GM19025 (cell line): ENCODE results near the gene COTL1.

Source experiments
- ATAC-seq: cut with Tn5 transposase; IDR thresholded peaks from one replicate; pipeline ENCODE4 v1.9.1; 2021; ENCODE audit warnings: mild to moderate bottlenecking, low read depth, moderate library complexity; ENCODE audit not compliant: unreplicated experiment

COTL1 gene

GRCh38 chr16:84598360-84598759 is 19.5 kb downstream of the COTL1 start:
- no peak for ATAC-seq

- ATAC-seq = no peak
Measured at GRCh38 chr16:84597931-84598351, 19.9 kb downstream of the COTL1 start.

DNA sequence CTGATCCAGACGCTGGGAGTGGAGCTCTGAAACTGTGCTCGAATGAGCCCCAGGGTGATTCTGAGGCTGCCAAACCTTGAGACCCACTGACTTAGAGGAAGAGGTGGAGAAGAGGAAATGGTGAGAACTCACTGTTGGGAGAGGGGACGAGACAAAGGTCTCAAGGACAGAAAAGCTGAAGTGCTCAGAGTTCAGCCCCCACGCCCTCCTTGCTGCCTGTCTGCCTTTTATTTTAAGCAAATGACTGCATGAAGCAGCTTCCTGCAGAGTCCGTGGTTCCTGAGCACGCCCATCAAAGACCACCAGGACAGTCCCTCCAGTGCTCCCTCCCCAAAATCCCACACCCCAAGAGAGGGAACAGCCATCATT is 20.4 kb downstream of the COTL1 start:
- no peak for ATAC-seq

GRCh38 chr16:84596801-84597527 is 20.9 kb downstream of the COTL1 start:
- no peak for ATAC-seq

GRCh38 chr16:84596161-84596560 is 21.7 kb downstream of the COTL1 start:
- no peak for ATAC-seq

DNA sequence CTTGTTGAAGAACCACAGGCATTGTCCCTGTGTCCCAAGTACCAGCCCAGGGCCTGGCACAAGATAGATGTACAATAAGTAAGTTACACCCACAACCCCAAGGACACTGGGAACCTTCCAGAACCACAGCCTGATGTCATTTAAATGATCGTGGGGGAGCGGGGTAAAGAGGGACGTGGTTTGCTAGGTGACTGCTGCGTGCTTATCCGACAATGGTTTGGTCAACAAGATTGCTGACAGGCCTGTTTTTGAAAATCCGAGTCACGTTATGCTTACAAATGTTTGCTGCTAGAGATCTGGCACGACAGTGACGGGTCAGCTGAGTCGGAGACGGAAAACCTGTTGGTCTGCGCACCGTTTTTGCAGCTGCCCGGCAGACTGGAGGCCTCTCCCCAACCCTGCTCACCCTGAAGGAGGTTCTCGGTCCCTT is 22.8 kb downstream of the COTL1 start:
- no peak for ATAC-seq

DNA sequence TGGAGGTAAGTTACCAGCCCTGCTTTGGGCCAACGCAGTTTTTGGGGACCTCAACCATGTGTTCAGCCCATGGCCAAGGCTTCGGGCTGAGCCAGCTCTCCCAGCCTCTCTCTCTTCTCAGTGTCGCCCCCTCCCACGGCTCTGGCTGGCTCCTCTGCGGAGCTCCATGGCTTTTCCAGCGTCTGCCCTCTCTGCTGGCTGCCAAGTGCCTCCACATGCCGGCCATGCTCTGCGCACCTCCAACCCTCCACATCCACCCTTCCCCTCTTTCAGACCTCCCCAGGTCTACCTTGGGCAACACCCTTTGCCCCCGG is 23.2 kb downstream of the COTL1 start:
- no peak for ATAC-seq

DNA sequence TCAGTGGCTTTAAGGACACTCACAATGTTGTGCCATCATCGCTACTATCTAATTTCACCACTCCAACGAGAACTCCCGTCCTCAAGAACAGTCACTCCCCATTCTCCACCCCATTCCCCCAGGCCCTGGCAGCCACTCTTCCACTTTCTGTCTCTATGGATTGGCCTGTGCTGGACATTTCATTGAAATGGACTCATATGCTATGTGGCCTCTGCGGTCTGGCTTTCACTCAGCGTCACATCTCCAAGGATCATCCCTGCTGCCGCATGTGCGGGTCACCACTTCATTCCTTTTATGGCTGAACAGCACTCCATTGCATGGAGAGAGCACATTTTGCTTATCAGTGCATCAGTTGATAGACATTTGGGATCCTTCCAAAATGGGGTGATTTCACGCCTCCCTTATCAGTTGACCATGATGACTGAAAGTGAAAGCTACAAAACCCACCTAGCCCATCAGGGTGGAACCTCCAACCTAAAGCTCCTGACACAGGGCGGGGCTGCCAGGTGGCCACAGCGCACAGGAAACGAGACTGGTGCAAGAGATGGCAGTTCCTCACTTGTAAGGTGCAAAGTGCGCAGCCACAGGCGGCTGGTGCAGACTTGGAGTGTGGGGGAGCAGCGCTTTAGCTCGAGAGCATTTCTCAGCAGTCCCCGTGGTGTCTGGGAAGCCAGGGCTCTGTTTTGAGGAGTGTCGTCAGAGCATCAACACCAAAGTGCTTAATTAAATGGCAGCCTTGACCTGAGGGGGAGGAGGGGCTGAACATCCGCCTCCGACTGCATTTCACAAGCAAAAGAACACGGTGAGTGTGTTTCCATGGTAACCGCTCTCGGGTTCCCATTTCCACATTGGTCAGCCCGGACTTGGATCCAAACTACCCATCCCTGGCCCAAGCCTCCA is 23.8 kb downstream of the COTL1 start:
- ATAC-seq = peak; percentile 96

DNA sequence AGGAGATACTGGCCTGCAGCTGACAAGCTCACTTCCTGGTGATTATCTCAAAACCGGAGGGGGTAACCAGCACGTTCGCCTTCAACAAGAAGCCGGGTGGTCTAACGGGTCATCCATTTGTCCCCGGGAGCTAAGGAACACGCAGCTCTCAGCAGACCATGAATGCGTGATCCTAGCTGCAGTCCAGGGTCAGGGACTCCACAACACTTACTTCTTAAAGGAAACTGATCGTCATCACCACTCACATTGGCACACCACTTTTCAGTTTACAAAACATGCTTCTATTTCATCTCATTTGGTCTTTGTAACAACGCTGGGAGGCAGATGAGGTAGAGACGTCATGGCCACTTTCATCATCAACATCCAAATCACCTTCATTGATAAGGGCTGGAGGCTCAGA is 25.2 kb downstream of the COTL1 start:
- no peak for ATAC-seq

DNA sequence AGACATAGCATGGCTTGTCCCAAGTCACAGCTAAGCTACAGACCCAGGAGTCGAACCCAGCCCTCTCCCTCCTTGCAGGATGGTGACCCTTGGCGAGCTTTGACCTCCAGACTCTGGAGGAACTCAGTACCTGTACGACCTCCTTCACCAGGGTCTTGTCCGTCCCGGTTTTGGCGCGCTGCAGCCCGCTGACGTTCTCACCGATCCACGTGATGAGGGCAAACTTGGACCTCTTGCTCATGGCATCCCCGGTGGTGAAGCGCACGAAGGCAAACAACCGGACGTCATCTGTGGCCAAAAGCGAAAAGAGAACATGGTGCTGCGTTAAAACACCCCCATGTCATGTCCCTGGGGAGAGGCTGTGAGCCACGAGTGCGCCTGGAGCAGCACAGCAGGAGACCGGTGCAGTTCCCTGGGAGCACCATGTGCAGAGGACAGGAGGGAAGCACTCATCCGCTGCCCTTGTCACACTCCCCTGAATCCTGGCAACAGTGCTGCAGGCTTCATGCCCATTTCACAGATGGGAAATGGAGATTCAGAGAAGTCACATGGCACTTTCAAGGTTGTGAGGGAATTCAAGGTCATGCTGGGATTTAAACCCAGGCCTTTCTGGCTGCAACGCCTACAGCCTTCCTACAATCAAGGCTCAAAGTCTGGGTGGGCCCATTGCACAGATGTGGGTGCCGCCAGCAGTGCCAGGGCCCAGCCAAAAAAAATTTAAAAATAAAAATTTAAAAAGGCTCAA is 27.7 kb downstream of the COTL1 start:
- no peak for ATAC-seq

GRCh38 chr16:84588991-84589390 is 28.9 kb downstream of the COTL1 start:
- ATAC-seq = no peak

GRCh38 chr16:84585886-84586285 is 32.0 kb downstream of the COTL1 start:
- peak; percentile 87 for ATAC-seq

DNA sequence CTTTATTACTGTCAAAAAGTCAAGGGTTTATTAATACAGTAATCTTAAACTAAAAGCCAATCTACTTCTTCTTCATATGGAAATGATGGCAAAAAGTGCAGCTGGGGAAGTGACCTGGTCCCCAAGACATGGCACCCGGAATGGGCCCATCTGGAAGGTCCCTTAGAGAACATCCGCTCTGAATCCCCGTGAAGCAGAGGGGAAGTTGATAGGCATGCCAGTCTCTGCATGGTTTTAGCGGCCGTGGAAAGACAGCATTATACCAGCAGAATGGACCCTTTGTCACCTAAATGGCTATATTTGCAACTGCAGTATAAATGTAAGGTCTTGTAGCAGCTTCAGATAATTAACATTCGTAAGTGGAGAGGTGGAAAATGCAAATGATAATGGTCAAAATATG is 32.4 kb downstream of the COTL1 start:
- ATAC-seq = no peak

GRCh38 chr16:84584678-84585077 is 33.2 kb downstream of the COTL1 start:
- no peak for ATAC-seq

DNA sequence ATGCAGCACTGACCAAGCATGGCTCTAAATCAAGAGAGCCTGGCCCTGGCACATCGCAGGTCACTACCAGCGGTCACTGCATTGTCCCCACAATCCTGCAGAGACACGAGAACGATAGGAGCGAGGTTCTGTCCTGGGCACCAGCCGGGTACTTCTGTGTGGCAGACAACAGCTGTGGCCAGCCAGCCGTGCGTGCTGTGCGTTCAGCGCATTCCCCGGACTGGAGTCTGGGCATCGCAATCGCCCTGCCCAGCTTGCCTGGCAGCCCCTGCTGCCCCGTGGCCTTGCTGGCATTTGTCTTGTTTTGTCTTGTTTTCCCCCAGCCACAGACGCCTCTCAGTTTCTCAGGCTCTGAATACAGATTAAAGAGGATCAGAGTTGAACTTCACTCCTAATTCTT is 33.9 kb downstream of the COTL1 start:
- ATAC-seq = no peak

- no peak for ATAC-seq
Measured at GRCh38 chr16:84582958-84583516, 34.8 kb downstream of the COTL1 start.

- no peak for ATAC-seq
Measured at GRCh38 chr16:84581158-84581557, 36.7 kb downstream of the COTL1 start.

DNA sequence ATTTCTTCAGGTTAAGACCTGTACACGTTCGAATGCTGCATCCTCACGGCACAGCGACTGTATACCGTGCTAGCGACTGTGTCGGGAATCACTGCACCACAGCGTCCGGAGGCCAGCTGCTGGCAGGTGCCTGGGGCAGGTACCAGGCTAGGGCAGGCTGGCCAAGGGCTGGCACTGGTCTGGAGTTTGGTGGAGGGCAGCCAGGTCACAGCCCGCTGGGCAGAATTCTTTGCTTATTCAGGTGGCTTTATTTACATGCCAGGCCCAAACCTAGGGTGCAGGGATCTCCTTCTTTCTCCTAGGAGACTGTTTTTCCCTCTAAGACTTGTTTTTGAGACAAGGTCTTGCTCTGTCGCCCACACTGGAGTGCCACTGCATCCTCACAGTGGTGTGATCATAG is 37.9 kb downstream of the COTL1 start:
- ATAC-seq = no peak

DNA sequence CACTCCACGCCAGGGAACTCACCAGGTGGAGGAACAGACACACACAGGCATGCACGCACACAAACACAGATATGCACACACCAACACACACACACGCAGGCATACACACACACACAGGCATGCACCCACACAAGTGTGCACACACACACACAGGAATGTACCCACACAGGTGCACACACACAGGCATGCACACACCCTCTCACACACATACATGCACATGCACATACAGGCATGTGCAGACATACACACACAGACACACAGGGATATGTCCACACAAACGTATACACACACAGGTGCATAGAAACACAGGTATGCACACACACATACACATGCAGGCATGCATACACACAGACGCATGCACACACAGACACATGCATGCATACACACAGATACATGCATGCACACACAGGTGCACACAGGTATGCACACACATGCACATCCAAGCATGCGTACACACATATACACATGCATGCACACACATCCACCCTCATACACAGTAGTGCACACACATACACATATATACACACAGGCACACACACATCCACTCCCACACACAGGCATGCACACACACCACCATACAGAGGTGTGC is 39.2 kb downstream of the COTL1 start:
- ATAC-seq = no peak

- ATAC-seq = no peak
Measured at GRCh38 chr16:84577034-84577803, 40.7 kb downstream of the COTL1 start.
